ENCODE results near the gene ZNF48.

The ZNF48 gene

GRCh38 chr16:30397776-30398660, 2.8 kb downstream of the ZNF48 start:
- no peak for DNase-seq (ENCODE audit: low read depth)
- H3K4me3 ChIP-seq (ENCODE audit: control insufficient read depth, low read depth, low read length) = no peak overlapping the region
- TF ChIP-seq, protein P1, sequence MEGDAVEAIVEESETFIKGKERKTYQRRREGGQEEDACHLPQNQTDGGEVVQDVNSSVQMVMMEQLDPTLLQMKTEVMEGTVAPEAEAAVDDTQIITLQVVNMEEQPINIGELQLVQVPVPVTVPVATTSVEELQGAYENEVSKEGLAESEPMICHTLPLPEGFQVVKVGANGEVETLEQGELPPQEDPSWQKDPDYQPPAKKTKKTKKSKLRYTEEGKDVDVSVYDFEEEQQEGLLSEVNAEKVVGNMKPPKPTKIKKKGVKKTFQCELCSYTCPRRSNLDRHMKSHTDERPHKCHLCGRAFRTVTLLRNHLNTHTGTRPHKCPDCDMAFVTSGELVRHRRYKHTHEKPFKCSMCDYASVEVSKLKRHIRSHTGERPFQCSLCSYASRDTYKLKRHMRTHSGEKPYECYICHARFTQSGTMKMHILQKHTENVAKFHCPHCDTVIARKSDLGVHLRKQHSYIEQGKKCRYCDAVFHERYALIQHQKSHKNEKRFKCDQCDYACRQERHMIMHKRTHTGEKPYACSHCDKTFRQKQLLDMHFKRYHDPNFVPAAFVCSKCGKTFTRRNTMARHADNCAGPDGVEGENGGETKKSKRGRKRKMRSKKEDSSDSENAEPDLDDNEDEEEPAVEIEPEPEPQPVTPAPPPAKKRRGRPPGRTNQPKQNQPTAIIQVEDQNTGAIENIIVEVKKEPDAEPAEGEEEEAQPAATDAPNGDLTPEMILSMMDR (IDR thresholded peaks at IDR 0.05; ENCODE audit: control insufficient read depth, insufficient read depth, low read depth, low read length, missing control alignments) = no peak

- no peak overlapping the region for H3K4me3 ChIP-seq (ENCODE audit: control insufficient read depth, low read depth, low read length)
- TF ChIP-seq, protein P1 (IDR thresholded peaks at IDR 0.05; ENCODE audit: control insufficient read depth, insufficient read depth, low read depth, low read length, missing control alignments) = no peak
- no peak for DNase-seq (ENCODE audit: low read depth)
These were observed 3.6 kb downstream of the ZNF48 start for GRCh38 chr16:30398661-30399434.

DNA sequence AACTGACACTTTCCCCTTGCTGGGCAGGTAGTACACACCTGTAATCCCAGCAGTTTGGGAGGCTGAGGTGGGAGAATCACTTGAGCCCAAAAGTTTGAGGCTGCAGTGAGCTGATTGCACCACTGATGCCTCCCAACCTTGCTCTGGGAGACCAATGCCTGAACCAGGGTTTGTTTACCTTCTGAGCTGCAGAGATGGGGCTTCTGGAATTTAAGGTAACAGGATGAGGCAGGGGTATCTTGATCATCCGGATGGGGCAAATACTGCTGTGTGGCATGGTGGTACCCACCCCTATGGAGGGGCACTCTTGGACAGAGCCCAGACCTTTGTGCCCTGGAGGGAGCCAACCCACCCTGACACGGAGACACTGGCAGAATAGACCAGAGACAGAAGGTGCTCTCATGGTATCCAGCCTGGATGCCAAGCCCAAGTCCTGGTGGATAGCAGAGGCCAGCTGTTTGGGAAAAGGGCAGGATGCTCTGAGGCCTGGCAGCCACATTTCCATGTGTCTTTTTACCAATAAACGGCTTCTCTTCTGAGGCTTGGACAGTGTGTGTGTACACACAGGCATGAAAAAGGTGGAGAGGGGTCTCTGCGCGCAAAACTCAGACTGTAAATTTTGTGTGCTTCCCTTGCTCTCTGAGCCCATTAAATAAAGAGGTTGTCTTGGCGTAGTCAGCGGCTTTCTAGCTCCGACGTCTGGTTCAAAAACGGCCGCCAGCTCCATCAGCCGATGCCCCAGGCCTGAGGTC, 4.4 kb downstream of the ZNF48 start:
- DNase-seq (ENCODE audit: low read depth) = no peak
- TF ChIP-seq, protein P1 (IDR thresholded peaks at IDR 0.05; ENCODE audit: control insufficient read depth, insufficient read depth, low read depth, low read length, missing control alignments) = no peak
- peak overlapping the region; percentile 71 for H3K4me3 ChIP-seq (ENCODE audit: control insufficient read depth, low read depth, low read length)

- no peak overlapping the region for H3K4me3 ChIP-seq (ENCODE audit: control insufficient read depth, low read depth, low read length)
- TF ChIP-seq, protein P1 (IDR thresholded peaks at IDR 0.05; ENCODE audit: control insufficient read depth, insufficient read depth, low read depth, low read length, missing control alignments) = no peak
- DNase-seq (ENCODE audit: low read depth) = no peak
These were observed 6.7 kb downstream of the ZNF48 start for GRCh38 chr16:30401768-30402425.

GRCh38 chr16:30406795-30407101, 11.5 kb downstream of the ZNF48 start:
- TF ChIP-seq, protein P1 (IDR thresholded peaks at IDR 0.05; ENCODE audit: control insufficient read depth, insufficient read depth, low read depth, low read length, missing control alignments) = no peak
- no peak for DNase-seq (ENCODE audit: low read depth)
- H3K4me3 ChIP-seq (ENCODE audit: control insufficient read depth, low read depth, low read length) = peak overlapping the region; percentile 43
